ENCODE data around the gene PHF20.

- TF ChIP-seq CTCF (IDR thresholded peaks at IDR 0.05) = no peak
- TF ChIP-seq POLR2AphosphoS5 (IDR thresholded peaks at IDR 0.05) = no peak
These were observed 59.2 kb downstream of the PHF20 start for GRCh38 chr20:35831029-35831428.

Data from breast epithelium (tissue), 3 donors.